Mucosa of descending colon (tissue), 3 donors: ENCODE measurements around the gene MILR1. TPM values are rescaled to one million over a fixed set of nuclear protein-coding genes. Genes with fewer than 3 reads are reported as not detected.
"Not testable (repeated sequence)": the region's sequence is repeated elsewhere in the genome, so short reads cannot be mapped to it uniquely, and the experiment has no call there.

ENCODE experiments used
- ATAC-seq: fragments of 200-7000 bp; cut with Tn5 transposase; one replicate; pipeline ENCODE4 v1.9.1; 2020; ENCODE audit warnings: mild to moderate bottlenecking, moderate library complexity
- DNase-seq, 3 donors: peaks; one replicate each; pipeline ENCODE4 v3.0.0-alpha.2; 2020
- H3K36me3 ChIP-seq: fragments of 200-600 bp; one replicate; pipeline ENCODE4 v1.8.0; 2021; ENCODE audit warnings: low read depth, mild to moderate bottlenecking
- H3K4me1 ChIP-seq: fragments of 200-600 bp; one replicate; pipeline ENCODE4 v1.8.0; 2021; ENCODE audit warnings: low read depth, mild to moderate bottlenecking
- H3K4me3 ChIP-seq: fragments of 200-600 bp; one replicate; pipeline ENCODE4 v1.8.0; 2021; ENCODE audit warnings: mild to moderate bottlenecking
- H3K9me3 ChIP-seq: fragments of 200-600 bp; one replicate; pipeline ENCODE4 v1.8.0; 2021; ENCODE audit warnings: mild to moderate bottlenecking
- CTCF ChIP-seq: fragments of 200-600 bp; IDR thresholded peaks from one replicate; pipeline ENCODE4 v1.8.0; 2022; ENCODE audit warnings: antibody characterized with exemption, mild to moderate bottlenecking
- intact Hi-C, 2 donors: fragments of 100-400 bp; cut with DNase I in 1 of 2; cut with micrococcal nuclease in 1 of 2; formaldehyde crosslinking; loops; one replicate each; pipeline versions ENCODE4 v1.11.0 to v1.11.1; 2022; cut with DNase I, micrococcal nuclease
- total RNA-seq, 3 donors: library from RNA; stranded (reverse); fragmentation: NEBNext Ultra II Directional in 2 of 3; extraction: Animal tissue kit (Norgen Biotek cat#: 25700) in 2 of 3; gene quantifications; one replicate each; pipeline versions ENCODE4 v1.2.1 to v1.2.4, GENCODE V29; 2021 to 2023
- donor health status: DM: no; HTN: no; CAD: no; lungs with moderate emphysema.
- donor health status: DM: no; HTN: no; CAD: no.
- donor health status: DM: no; HTN: yes; CAD: no.

Gene MILR1
- total RNA-seq, 3 donors from 2014 or later, result 4.4 to 4.6 (median 4.6) TPM

- intact Hi-C loops, result no loop called here
- Histone ChIP-seq H3K36me3 (no peaks in the 10 kb centered on the region), H3K4me3 (no peak overlapping the region), H3K9me3 (peaks cover 25% of the 10 kb centered on the region), H3K4me1 (no peaks in the 10 kb centered on the region)
- no peak for TF ChIP-seq CTCF
- no peak for ATAC-seq
- DNase-seq, result no peak
These were observed 10.9 kb upstream of the MILR1 start for GRCh38 chr17:64437944-64438525.

- H3K4me3 ChIP-seq, H3K4me1 ChIP-seq, intact Hi-C loops, H3K36me3 ChIP-seq, ATAC-seq, DNase-seq: not testable (repeated sequence)
- H3K9me3 ChIP-seq, result peaks cover 25% of the 10 kb centered on the region
These were observed 9.4 kb upstream of the MILR1 start for GRCh38 chr17:64439521-64439920.

- no peak overlapping the region for H3K4me3 ChIP-seq
- no peak for TF ChIP-seq CTCF
- no peak for DNase-seq
- ATAC-seq, result no peak
- intact Hi-C loops, result no loop called here
- peaks cover 25% of the 10 kb centered on the region for H3K9me3 ChIP-seq
- no peaks in the 10 kb centered on the region for H3K4me1 ChIP-seq
- no peaks in the 10 kb centered on the region for H3K36me3 ChIP-seq
These were observed 9.0 kb upstream of the MILR1 start for GRCh38 chr17:64439956-64440355.

- ATAC-seq (peak; percentile 68), DNase-seq (peak in 1 of 3 donors; percentile 35)
- no peak overlapping the region for H3K4me3 ChIP-seq
- no peaks in the 10 kb centered on the region for H3K4me1 ChIP-seq
- H3K9me3 ChIP-seq, result peaks cover 22% of the 10 kb centered on the region
- intact Hi-C loops, result no loop called here
- H3K36me3 ChIP-seq, result no peaks in the 10 kb centered on the region
- TF ChIP-seq CTCF, result no peak
These were observed 7.0 kb upstream of the MILR1 start for GRCh38 chr17:64441772-64442540.

GRCh38 chr17:64442541-64442971, 6.4 kb upstream of the MILR1 start:
- H3K36me3 ChIP-seq, result no peaks in the 10 kb centered on the region
- no peak overlapping the region for H3K4me3 ChIP-seq
- H3K4me1 ChIP-seq, result no peaks in the 10 kb centered on the region
- intact Hi-C loops, result no loop called here
- TF ChIP-seq CTCF, result no peak
- H3K9me3 ChIP-seq, result peaks cover 16% of the 10 kb centered on the region
- ATAC-seq (peak; percentile 41), DNase-seq (no peak)

- Histone ChIP-seq H3K4me3 (no peak overlapping the region), H3K9me3 (peaks cover 9% of the 10 kb centered on the region), H3K4me1 (no peaks in the 10 kb centered on the region), H3K36me3 (no peaks in the 10 kb centered on the region)
- no peak for TF ChIP-seq CTCF
- DNase-seq, result no peak
- ATAC-seq, result peak; percentile 53
- intact Hi-C loops, result no loop called here
These were observed 5.7 kb upstream of the MILR1 start for GRCh38 chr17:64443086-64443760.
